ENCODE results near the gene OTOP2. TPM values are rescaled to one million over a fixed set of nuclear protein-coding genes. Genes with fewer than 3 reads are reported as not detected.

OTOP2 gene
- total RNA-seq, 1 experiment from 2014 or later, result not detected

DNA sequence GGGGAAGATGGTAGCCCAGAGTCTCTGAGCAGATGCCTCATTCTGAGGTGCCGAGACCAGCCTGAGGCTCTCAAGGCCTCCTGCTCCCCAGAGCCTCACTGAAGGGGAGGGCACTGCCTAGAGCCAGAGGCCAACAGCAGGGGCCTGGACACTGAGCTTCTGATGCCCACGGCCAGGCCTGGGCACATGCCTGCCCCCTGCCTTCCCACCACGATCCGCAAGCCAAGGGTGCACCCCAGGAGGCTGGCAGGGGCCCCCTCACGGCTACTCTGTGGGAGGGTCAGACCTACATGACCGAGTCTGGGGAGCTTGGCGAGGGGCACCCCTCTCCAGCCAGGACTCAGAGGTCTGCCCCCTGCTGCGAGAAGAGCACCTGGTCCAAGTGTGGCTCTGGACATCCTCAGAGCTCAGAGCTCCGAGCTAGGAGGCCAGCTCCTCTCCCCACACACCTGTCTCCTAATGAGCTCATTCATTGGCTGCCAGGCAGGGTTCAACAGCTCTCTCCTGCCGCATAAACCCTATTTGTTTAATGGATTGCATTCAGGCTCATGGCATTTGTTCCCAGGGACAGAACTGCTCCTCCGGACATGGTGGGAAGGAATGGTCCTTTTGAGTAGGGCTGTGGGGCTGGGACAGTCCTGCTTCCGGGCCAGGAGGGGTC is 25.5 kb downstream of the OTOP2 start:
- DNase-seq, result no peak
- Histone ChIP-seq H3K36me3 (no peaks in the 10 kb centered on the region), H3K27me3 (peaks cover 20% of the 10 kb centered on the region), H3K27ac (no peak overlapping the region), H3K9me3 (replicated peaks) (no peaks in the 10 kb centered on the region), H3K4me1 (no peaks in the 10 kb centered on the region), H3K4me3 (no peak overlapping the region)

DNA sequence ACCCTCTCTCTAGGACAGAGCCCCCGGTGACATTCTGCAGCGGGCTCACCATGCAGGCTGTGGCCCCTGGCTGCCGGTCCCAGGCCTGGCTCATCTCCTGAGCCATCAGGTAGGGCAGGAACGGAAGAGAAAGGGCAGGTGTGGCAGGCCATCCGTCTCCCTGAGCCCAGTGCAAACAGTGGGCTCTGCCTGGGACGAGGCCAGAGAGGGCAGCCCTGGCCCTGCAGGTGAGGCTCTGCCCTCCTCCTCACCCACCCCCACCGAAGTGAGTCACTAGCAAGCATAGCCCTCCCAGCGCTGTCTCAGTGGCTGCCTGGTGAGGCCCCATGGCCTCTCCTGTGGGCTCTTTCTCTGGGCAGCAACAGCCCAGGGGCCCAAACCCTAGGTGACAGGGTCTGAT is 26.1 kb downstream of the OTOP2 start:
- Histone ChIP-seq H3K27ac (no peak overlapping the region), H3K4me3 (no peak overlapping the region), H3K27me3 (peaks cover 26% of the 10 kb centered on the region), H3K9me3 (replicated peaks) (no peaks in the 10 kb centered on the region), H3K4me1 (no peaks in the 10 kb centered on the region), H3K36me3 (no peaks in the 10 kb centered on the region)
- no peak for DNase-seq

DNA sequence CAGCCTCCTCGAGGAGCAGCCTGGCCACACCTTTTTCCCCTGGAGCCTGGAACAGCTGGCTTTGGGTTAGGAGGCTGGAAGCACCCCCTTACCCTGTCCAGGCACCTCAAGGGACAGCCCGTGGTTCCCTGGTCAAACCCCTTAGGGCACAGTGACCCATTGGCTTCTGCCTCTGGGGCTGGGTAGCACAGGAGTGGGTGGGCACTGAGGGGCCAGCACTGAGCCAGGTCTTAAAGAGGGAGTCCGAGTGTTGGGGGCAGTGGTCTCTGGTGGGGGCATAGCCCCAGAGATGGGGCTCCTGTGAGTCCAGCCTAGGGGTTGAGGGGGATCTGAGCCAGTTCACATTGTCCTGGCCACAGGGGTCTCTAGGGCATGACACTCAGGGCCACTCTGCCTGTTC is 27.0 kb downstream of the OTOP2 start:
- H3K4me3 ChIP-seq, result no peak overlapping the region
- DNase-seq, result no peak
- H3K36me3 ChIP-seq, result no peaks in the 10 kb centered on the region
- H3K27me3 ChIP-seq, result peaks cover 24% of the 10 kb centered on the region
- no peaks in the 10 kb centered on the region for H3K9me3 ChIP-seq (replicated peaks)
- H3K27ac ChIP-seq, result no peak overlapping the region
- no peaks in the 10 kb centered on the region for H3K4me1 ChIP-seq

DNA sequence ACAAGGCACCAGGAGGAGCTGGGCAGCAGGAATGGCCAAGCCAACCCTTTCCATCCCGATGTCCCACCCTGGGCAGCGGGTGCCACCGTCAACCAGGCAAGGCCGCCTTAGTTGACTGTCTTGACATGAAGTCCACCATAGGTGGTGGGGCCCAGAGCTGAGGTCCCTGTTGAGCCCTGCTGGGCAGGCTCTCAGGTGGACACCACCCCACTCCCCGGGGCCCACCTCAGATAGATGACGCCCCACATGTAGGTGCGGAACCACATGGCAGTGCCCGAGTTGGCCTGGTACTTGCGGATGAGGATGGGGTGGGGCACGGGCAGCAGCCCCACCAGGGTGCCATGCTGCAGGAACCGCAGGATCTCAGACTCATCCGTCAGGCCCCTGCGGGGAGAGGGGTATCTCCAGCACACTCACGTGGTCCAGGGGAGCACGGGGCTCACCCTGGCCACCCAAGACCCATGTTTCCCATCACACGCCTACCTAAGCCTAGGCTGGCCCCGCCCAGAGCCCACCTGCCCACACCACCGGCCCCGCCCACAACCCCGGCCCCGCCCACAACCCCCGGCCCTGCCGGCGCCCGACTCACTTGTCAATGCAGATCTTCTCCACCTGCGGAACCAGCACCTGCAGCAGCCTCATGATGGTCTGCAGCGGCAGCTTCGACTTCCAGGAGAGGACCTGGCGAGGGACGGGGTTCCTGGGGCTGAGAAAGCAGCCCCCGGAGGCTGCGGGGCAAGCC is 27.8 kb downstream of the OTOP2 start:
- Histone ChIP-seq H3K4me1 (no peaks in the 10 kb centered on the region), H3K27me3 (peaks cover 19% of the 10 kb centered on the region), H3K27ac (no peak overlapping the region), H3K9me3 (replicated peaks) (no peaks in the 10 kb centered on the region), H3K36me3 (no peaks in the 10 kb centered on the region), H3K4me3 (no peak overlapping the region)
- DNase-seq, result no peak

DNA sequence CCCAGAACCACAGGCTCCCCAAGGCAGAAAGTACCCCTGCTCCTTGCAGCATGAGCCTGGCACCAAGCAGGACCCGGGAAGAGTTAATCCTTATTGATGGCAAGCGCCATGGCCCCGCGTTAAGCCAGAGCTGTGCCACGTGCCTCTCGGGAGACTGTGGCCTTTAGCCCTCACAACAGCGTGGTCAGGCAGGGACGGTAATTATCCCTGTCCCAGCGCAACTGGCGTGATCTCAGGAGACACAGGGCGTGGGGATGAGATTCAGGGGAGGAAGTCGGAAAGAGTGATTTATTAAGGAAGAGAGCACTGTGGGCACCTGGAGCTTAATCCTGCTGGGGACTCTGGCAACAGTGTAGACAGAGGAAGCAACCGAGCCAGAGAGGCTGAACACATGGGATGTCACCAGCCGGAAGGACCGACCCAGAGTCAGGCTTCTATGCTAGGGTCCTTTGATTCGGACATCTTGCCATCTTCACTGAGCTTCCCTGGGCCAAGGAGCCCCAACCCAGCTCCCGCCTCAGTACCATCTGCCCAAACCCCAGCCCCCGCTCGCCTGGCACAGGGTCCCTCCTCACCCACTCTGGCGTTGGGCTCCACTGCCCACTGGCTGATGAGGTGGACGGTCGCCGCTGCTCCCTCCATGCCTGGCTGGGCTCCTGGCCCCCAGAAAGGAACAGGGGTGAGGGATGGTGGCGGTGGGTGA is 28.5 kb downstream of the OTOP2 start:
- Histone ChIP-seq H3K27me3 (peaks cover 19% of the 10 kb centered on the region), H3K4me1 (no peaks in the 10 kb centered on the region), H3K36me3 (no peaks in the 10 kb centered on the region), H3K27ac (no peak overlapping the region), H3K4me3 (no peak overlapping the region), H3K9me3 (replicated peaks) (no peaks in the 10 kb centered on the region)
- DNase-seq, result no peak

DNA sequence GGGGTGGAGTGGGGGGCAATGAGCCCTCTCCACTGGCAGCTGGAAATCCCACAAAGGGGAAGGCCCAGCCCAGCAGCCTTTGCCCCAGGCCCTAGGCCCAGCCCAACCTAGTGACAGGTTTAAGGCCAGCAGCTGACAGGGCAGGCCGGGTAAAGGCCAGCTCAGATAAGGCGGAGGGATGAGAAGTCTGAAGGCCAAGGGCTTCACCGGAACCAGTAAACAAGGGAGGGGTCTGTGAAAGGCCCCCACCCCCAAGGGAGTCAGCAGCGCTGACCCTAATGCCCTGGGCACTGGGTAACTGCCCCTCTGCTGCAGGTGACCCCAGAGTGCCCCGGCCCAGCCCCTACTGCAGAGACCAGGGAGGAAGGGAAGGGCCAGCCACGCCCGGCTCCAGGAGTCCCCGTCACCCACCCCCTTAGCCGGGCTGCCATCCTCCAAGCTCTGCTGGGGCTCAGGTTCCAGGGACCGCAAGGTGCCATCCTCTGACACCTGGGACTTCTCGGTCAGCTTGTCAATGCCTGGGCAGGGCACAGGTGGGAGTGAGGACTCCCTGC is 29.1 kb downstream of the OTOP2 start:
- DNase-seq, result no peak
- H3K9me3 ChIP-seq (replicated peaks), result no peaks in the 10 kb centered on the region
- H3K36me3 ChIP-seq, result no peaks in the 10 kb centered on the region
- H3K27ac ChIP-seq, result no peak overlapping the region
- peaks cover 19% of the 10 kb centered on the region for H3K27me3 ChIP-seq
- no peaks in the 10 kb centered on the region for H3K4me1 ChIP-seq
- H3K4me3 ChIP-seq, result no peak overlapping the region

DNA sequence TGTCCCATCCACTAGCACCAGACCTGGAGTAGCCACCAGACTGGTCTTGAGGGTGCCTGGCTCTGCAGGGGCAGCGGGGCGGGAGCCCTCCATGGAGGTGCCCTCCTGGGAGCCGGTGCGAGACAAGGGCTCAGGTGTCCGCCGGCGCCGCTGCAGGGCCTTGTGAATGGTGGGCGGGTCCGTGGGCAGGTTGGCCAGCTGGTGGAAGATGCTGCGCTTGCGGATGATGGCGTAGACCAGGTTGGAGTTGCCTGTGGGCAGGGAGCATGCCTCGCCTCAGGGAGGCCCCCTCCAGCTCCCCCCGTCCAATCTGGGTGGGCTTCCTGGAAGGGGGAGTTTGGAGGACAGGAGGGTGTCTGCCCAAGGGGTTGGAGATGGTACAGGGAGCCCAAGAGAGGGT is 30.0 kb downstream of the OTOP2 start:
- Histone ChIP-seq H3K9me3 (replicated peaks) (no peaks in the 10 kb centered on the region), H3K27me3 (peaks cover 19% of the 10 kb centered on the region), H3K4me1 (no peaks in the 10 kb centered on the region), H3K4me3 (no peak overlapping the region), H3K27ac (no peak overlapping the region), H3K36me3 (no peaks in the 10 kb centered on the region)
- no peak for DNase-seq

DNA sequence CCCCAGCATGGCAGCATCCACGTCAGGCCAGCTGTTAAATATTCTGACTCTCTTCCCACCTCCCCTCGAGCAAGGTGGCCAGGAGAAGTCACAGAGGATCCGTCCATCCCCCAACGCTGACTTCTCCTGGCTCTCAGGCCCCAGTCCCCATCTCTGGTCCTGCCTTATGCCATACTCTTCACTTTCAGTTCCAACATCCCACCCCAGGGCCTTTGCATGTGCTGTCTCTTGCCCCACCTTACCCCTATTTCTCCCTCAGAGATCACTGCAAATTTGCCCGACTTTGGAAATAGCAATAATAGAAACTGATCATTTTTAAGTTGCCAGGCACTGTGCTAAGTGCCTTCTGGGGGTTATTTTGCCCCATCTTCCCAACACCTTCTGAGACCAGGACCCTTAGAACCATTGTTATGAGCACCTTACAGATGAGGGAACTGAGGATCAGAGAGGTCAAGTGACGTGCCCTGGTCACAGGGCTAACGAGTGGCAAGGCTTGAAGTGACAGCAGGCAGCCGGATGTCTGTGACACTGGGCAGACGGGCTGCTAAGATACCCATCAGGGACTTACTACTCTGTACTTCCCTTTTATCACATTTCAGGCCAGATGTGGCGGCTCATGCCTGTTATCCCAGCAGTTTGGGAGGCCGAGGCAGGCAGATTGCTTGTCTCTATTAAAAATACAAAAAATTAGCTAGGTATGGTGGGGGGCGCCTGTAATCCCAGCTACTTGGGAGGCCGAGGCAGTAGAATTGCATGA is 30.8 kb downstream of the OTOP2 start:
- no peak overlapping the region for H3K4me3 ChIP-seq
- no peak overlapping the region for H3K27ac ChIP-seq
- DNase-seq, result no peak
- H3K9me3 ChIP-seq (replicated peaks), result no peaks in the 10 kb centered on the region
- no peaks in the 10 kb centered on the region for H3K4me1 ChIP-seq
- peaks cover 16% of the 10 kb centered on the region for H3K27me3 ChIP-seq
- H3K36me3 ChIP-seq, result no peaks in the 10 kb centered on the region

DNA sequence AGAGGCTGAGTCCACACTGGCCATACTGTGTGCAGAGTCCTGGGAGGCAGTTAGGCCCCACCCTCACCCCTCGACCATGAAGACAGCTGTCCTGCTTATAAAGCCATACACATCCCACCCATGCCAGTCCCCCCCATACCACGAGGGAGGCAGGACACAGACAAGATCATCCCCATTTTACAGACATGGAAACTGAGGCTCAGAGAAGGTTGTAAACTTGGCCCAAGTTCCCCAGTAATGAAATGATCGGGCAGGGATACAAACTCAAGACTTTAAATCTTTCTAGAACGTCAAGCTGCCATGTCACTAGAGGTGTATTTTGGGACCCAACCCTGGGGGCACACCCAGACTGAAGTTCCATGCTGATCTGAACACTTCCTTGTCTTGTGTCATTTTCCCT is 32.0 kb downstream of the OTOP2 start:
- no peaks in the 10 kb centered on the region for H3K36me3 ChIP-seq
- H3K4me3 ChIP-seq, result no peak overlapping the region
- DNase-seq, result no peak
- no peak overlapping the region for H3K27ac ChIP-seq
- H3K4me1 ChIP-seq, result no peaks in the 10 kb centered on the region
- no peaks in the 10 kb centered on the region for H3K9me3 ChIP-seq (replicated peaks)
- H3K27me3 ChIP-seq, result peaks cover 9% of the 10 kb centered on the region

DNA sequence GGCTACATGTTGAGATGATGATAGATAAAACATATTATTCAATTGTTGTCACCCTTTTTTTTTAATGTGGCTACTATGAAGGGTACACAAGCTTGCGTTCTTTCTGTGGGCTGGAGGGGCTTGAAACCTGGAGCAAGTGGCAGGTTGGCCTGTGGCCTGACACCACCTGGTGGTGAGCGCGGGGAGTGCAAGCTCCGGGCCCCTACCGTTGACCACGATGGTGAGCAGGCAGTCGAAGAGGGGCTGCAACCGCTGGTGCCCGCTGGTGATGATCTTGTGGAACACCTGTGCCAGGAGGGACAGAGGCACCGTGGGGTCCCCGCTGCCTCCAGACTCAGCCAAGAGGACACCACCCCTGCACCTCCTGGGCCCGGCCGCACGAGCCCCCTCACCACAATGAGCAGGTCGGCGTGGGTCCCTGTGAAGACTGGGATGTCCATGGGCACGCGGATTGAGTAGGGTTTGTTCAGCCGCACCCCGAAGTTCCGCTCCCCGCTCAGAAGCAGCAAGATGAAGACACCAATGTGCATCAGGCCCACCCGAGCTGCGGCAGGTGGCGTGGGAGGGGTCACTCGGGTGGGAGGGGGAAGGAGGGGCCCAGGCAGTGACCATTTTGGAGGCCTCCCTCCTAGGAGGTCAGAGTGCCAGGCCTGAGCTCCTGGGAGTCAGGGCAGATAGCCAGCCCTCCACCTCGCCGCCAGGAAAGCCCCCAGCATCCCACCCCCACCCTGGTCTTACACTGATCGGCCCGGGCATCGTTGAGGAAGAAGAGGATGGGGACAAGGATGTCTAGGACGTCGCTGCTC is 34.1 kb downstream of the OTOP2 start:
- no peaks in the 10 kb centered on the region for H3K36me3 ChIP-seq
- H3K4me3 ChIP-seq, result no peak overlapping the region
- no peaks in the 10 kb centered on the region for H3K9me3 ChIP-seq (replicated peaks)
- no peaks in the 10 kb centered on the region for H3K4me1 ChIP-seq
- H3K27me3 ChIP-seq, result peaks cover 9% of the 10 kb centered on the region; the same call in 1 of the 2 replicates
- peak; percentile 78 to 87 for DNase-seq
- no peak overlapping the region for H3K27ac ChIP-seq

DNA sequence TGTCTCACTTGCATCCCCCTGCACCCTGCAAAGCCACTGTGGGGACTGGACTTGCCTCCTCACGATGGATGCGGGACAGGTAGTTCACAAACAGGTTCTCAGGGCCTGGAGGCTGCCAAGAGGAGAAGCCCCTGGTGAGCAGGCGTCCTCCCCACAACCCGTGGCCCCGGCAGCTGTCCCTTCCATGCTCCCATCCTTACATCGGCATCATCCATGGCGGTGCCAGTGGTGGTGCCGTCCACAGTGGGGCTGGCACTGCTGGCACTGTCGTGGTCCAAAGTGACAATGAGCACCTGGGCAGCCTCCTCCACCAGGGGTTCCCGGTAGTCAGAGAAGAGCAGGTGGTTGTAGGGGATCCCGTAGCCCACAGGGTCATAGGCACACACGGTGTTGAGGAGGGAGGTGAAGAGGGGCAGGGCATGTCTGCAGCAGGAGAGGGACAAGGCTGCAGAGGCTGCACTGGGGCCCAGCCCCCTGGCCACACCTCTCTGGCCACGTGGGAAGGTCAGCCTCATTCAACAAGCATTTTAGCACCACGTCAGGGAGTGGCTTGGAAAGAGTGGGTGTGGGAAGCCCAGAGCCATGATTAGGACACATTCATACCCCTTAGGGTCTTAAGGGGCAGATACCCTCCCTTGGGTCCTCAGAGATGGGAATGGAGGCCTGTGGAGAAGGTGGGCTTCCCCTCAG is 35.9 kb downstream of the OTOP2 start:
- no peaks in the 10 kb centered on the region for H3K36me3 ChIP-seq
- H3K9me3 ChIP-seq (replicated peaks), result no peaks in the 10 kb centered on the region
- peaks cover 2% of the 10 kb centered on the region; the same call in 1 of the 2 replicates for H3K27me3 ChIP-seq
- no peak overlapping the region for H3K27ac ChIP-seq
- H3K4me1 ChIP-seq, result no peaks in the 10 kb centered on the region
- no peak overlapping the region for H3K4me3 ChIP-seq
- DNase-seq, result peak in 1 of 2 experiments; percentile 14

DNA sequence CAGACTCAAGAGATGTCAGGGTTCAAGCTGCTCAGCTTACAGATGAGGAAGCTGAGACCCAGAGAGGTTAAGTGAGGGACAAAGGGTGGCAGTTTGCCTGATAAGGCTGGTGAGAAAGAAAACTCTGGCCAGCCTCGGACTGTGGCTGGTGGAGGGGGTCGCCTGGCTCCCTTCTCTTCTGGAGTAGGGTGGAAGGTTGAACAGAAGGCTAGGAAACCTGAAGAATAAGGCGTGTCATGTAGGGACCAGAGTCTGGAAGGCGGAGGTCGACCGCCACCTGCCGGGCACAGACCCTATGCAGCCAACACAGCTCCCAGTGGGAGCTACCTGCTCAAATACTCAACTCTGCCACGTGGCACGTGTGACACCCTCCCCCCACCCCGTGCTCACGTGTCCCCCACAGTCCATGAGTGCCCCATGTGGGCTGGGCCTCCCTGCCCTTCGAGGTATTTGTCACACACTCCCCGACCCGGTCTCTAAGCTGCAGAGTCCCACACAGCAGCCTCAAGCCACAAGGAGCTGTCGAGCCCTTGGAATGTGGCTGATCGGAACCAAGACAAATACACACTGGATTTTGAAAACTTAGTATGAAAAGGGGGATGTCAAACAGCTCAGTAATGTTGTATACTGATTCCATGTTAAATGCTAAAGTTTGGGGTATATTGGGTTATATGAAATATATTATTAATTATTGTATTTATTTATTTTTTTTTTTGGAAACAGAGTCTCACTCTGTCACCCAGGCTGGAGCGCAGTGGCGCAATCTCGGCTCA is 36.7 kb downstream of the OTOP2 start:
- H3K27me3 ChIP-seq, result no peaks in the 10 kb centered on the region
- H3K4me1 ChIP-seq, result no peaks in the 10 kb centered on the region
- H3K9me3 ChIP-seq (replicated peaks), result no peaks in the 10 kb centered on the region
- no peaks in the 10 kb centered on the region for H3K36me3 ChIP-seq
- H3K27ac ChIP-seq, result no peak overlapping the region
- no peak overlapping the region for H3K4me3 ChIP-seq
- peak; percentile 34 to 45 for DNase-seq
